Activated CD8-positive, alpha-beta memory T cell treated with anti-CD3 and anti-CD28 coated beads, Interleukin-2, amount 10 ng/mL, durations not matched to agents 7 days and 5 days (primary cell): ENCODE data around the gene TRIM43. TPM values are rescaled to one million over a fixed set of nuclear protein-coding genes. Genes with fewer than 3 reads are reported as not detected.
"Not testable (repeated sequence)": the region's sequence is repeated elsewhere in the genome, so short reads cannot be mapped to it uniquely, and the experiment has no call there.

Source experiments
- ATAC-seq: fragments of 150-1000 bp; cut with Tn5 transposase; one replicate; pipeline ENCODE4 v1.10.0; 2021; ENCODE audit warnings: moderate library complexity
- CTCF ChIA-PET: fragments of 350-600 bp; sonication (Branson Sonifier 250); formaldehyde crosslinking; loops from one replicate; lab custom pipeline; 2021; ENCODE audit warnings: antibody characterized with exemption; lab: Charles Lee
- DNase-seq: peaks from one replicate; pipeline ENCODE4 v3.0.0-alpha.2; 2020
- H3K27ac Mint-ChIP-seq: one replicate; pipeline ENCODE4 v1.8.0; 2021; ENCODE audit warnings: mild to moderate bottlenecking, mixed read lengths
- H3K27me3 Mint-ChIP-seq: one replicate; pipeline ENCODE4 v1.8.0; 2021; ENCODE audit warnings: mixed read lengths
- H3K36me3 Mint-ChIP-seq: one replicate; pipeline ENCODE4 v1.8.0; 2021; ENCODE audit warnings: mild to moderate bottlenecking, mixed read lengths
- H3K4me1 Mint-ChIP-seq: one replicate; pipeline ENCODE4 v1.8.0; 2021; ENCODE audit warnings: mixed read lengths
- H3K4me3 Mint-ChIP-seq: one replicate; pipeline ENCODE4 v1.8.0; 2021; ENCODE audit warnings: mild to moderate bottlenecking, moderate library complexity, mixed read lengths
- H3K9me3 Mint-ChIP-seq: one replicate; pipeline ENCODE4 v1.8.0; 2022; ENCODE audit warnings: low read depth, mixed read lengths
- total RNA-seq, 2 experiments: library from RNA; stranded (reverse); gene quantifications; one replicate each; pipeline ENCODE4 v1.2.3, GENCODE V29; 2021

The TRIM43 gene
- under 1 TPM in 1 of 2 experiments, not detected in 1; 0.23 TPM for total RNA-seq

- ATAC-seq, DNase-seq, H3K27ac Mint-ChIP-seq, CTCF ChIA-PET, H3K9me3 Mint-ChIP-seq, H3K27me3 Mint-ChIP-seq, H3K4me3 Mint-ChIP-seq, H3K36me3 Mint-ChIP-seq, H3K4me1 Mint-ChIP-seq: not testable (repeated sequence)
These were observed at the start of gene TRIM43 for GRCh38 chr2:95591701-95592100. TRIM43 (plus strand) TSS chr2:95592001; CDS start chr2:95594024, 2,023 bp downstream.

- no peak for ATAC-seq
- no peak overlapping the region for H3K4me3 Mint-ChIP-seq
These were observed 40.7 kb upstream of the TRIM43 start for GRCh38 chr2:95551055-95551568.

GRCh38 chr2:95552911-95553310 lies 38.9 kb upstream of the TRIM43 start:
- Mint-ChIP-seq H3K4me1 (no peaks in the 10 kb centered on the region), H3K9me3 (no peaks in the 10 kb centered on the region), H3K27ac (no peak overlapping the region), H3K4me3 (no peak overlapping the region), H3K27me3 (peaks cover 48% of the 10 kb centered on the region), H3K36me3 (no peaks in the 10 kb centered on the region)
- no peak for DNase-seq
- no peak for ATAC-seq
- CTCF ChIA-PET, result no interaction called here

More at GRCh38 chr2:95551055-95551568, 40.7 kb upstream of the TRIM43 start:
- Mint-ChIP-seq H3K4me1 (no peaks in the 10 kb centered on the region), H3K36me3 (no peaks in the 10 kb centered on the region), H3K27ac (no peak overlapping the region), H3K9me3 (no peaks in the 10 kb centered on the region), H3K27me3 (peaks cover 43% of the 10 kb centered on the region)
- CTCF ChIA-PET, result no interaction called here
- no peak for DNase-seq

GRCh38 chr2:95569170-95569569 lies 22.6 kb upstream of the TRIM43 start:
- Mint-ChIP-seq H3K4me1 (no peaks in the 10 kb centered on the region), H3K4me3 (no peak overlapping the region), H3K9me3 (no peaks in the 10 kb centered on the region), H3K36me3 (no peaks in the 10 kb centered on the region), H3K27me3 (peaks cover 43% of the 10 kb centered on the region), H3K27ac (no peak overlapping the region)
- no peak for ATAC-seq
- no peak for DNase-seq
- CTCF ChIA-PET, result no interaction called here

GRCh38 chr2:95573866-95574265 lies 17.9 kb upstream of the TRIM43 start:
- Mint-ChIP-seq H3K4me1 (no peaks in the 10 kb centered on the region), H3K36me3 (no peaks in the 10 kb centered on the region), H3K9me3 (no peaks in the 10 kb centered on the region), H3K27me3 (peaks cover 49% of the 10 kb centered on the region), H3K27ac (no peak overlapping the region), H3K4me3 (no peak overlapping the region)
- CTCF ChIA-PET, result no interaction called here
- ATAC-seq (no peak), DNase-seq (no peak)

GRCh38 chr2:95574506-95574905 lies 17.3 kb upstream of the TRIM43 start:
- Mint-ChIP-seq H3K4me1 (no peaks in the 10 kb centered on the region), H3K27me3 (peaks cover 51% of the 10 kb centered on the region), H3K36me3 (no peaks in the 10 kb centered on the region), H3K27ac (no peak overlapping the region), H3K9me3 (no peaks in the 10 kb centered on the region), H3K4me3 (no peak overlapping the region)
- ATAC-seq (no peak), DNase-seq (no peak)
- CTCF ChIA-PET, result no interaction called here

- Mint-ChIP-seq H3K9me3 (no peaks in the 10 kb centered on the region), H3K4me3 (no peak overlapping the region), H3K27me3 (peaks cover 42% of the 10 kb centered on the region), H3K4me1 (no peaks in the 10 kb centered on the region), H3K36me3 (no peaks in the 10 kb centered on the region), H3K27ac (no peak overlapping the region)
- CTCF ChIA-PET, result no interaction called here
- ATAC-seq (no peak), DNase-seq (no peak)
These were observed 15.9 kb upstream of the TRIM43 start for GRCh38 chr2:95575857-95576256.

- ATAC-seq, result no peak
- Mint-ChIP-seq H3K4me1 (no peaks in the 10 kb centered on the region), H3K9me3 (no peaks in the 10 kb centered on the region), H3K27ac (no peak overlapping the region), H3K4me3 (no peak overlapping the region), H3K36me3 (no peaks in the 10 kb centered on the region), H3K27me3 (peaks cover 36% of the 10 kb centered on the region)
- CTCF ChIA-PET, result no interaction called here
- DNase-seq, result no peak
These were observed 13.3 kb upstream of the TRIM43 start for GRCh38 chr2:95578539-95578938.

GRCh38 chr2:95583545-95583944 lies 8.3 kb upstream of the TRIM43 start:
- H3K9me3 Mint-ChIP-seq, ATAC-seq, H3K27me3 Mint-ChIP-seq, H3K27ac Mint-ChIP-seq, CTCF ChIA-PET, H3K4me3 Mint-ChIP-seq, H3K36me3 Mint-ChIP-seq, DNase-seq, H3K4me1 Mint-ChIP-seq: not testable (repeated sequence)

- H3K27me3 Mint-ChIP-seq, H3K4me1 Mint-ChIP-seq, ATAC-seq, DNase-seq, H3K27ac Mint-ChIP-seq, H3K9me3 Mint-ChIP-seq, H3K4me3 Mint-ChIP-seq, H3K36me3 Mint-ChIP-seq, CTCF ChIA-PET: not testable (repeated sequence)
These were observed 7.5 kb upstream of the TRIM43 start for GRCh38 chr2:95584321-95584720.

- H3K4me3 Mint-ChIP-seq, DNase-seq, CTCF ChIA-PET, H3K27ac Mint-ChIP-seq, H3K36me3 Mint-ChIP-seq, H3K9me3 Mint-ChIP-seq, H3K27me3 Mint-ChIP-seq, H3K4me1 Mint-ChIP-seq: not testable (repeated sequence)
- peak; percentile 57 for ATAC-seq
These were observed 1.8 kb upstream of the TRIM43 start for GRCh38 chr2:95589777-95590536.

GRCh38 chr2:95592973-95593372 lies 1.2 kb downstream of the TRIM43 start:
- H3K4me1 Mint-ChIP-seq, CTCF ChIA-PET, H3K4me3 Mint-ChIP-seq, H3K36me3 Mint-ChIP-seq, H3K9me3 Mint-ChIP-seq, ATAC-seq, H3K27ac Mint-ChIP-seq, DNase-seq, H3K27me3 Mint-ChIP-seq: not testable (repeated sequence)

GRCh38 chr2:95595012-95595411 lies 3.2 kb downstream of the TRIM43 start:
- H3K4me3 Mint-ChIP-seq, CTCF ChIA-PET: not testable (repeated sequence)

GRCh38 chr2:95601301-95601700 lies 9.5 kb downstream of the TRIM43 start:
- ATAC-seq, H3K27me3 Mint-ChIP-seq, CTCF ChIA-PET, H3K36me3 Mint-ChIP-seq, DNase-seq, H3K4me3 Mint-ChIP-seq, H3K27ac Mint-ChIP-seq, H3K9me3 Mint-ChIP-seq, H3K4me1 Mint-ChIP-seq: not testable (repeated sequence)

More at GRCh38 chr2:95595012-95595411, 3.2 kb downstream of the TRIM43 start:
- H3K36me3 Mint-ChIP-seq, DNase-seq, ATAC-seq, H3K4me1 Mint-ChIP-seq, H3K27me3 Mint-ChIP-seq, H3K27ac Mint-ChIP-seq, H3K9me3 Mint-ChIP-seq: not testable (repeated sequence)
